Measurements from ENCODE around the gene HNRNPA3.

HNRNPA3 gene

DNA sequence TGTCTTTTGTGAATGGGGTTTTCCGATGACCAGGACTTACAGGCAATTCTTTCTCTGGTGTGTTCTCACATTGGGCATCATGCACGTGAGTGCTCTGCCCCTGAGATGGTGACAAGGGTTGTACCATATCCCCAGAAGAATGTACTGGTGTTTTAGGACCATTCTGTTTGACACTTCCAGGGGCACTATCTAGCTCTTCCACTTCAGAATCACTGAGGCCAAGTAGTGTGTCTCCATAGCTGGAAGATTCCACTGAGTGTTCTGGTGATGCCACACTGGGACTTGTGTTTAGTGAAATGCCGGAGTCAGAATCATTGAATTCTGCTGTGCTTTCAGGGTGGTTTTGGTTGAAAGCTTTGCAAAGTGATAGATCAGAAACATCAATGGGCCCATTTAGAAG is 18.7 kb downstream of the HNRNPA3 start:
- H4K20me1 ChIP-seq = peaks cover 82% of the 10 kb centered on the region
- H3K9me3 ChIP-seq = no peaks in the 10 kb centered on the region
- H3K27ac ChIP-seq = no peak overlapping the region
- no peaks in the 10 kb centered on the region for H3K27me3 ChIP-seq
- no peak for TF ChIP-seq Cebpa-rat (IDR thresholded peaks at IDR 0.05)
- H3K4me1 ChIP-seq = no peaks in the 10 kb centered on the region
- H3K36me3 ChIP-seq = peaks cover 73% of the 10 kb centered on the region
- no peak overlapping the region for H3K9ac ChIP-seq
- no peak overlapping the region for H3K4me3 ChIP-seq
- H3K4me2 ChIP-seq = no peak overlapping the region

DNA sequence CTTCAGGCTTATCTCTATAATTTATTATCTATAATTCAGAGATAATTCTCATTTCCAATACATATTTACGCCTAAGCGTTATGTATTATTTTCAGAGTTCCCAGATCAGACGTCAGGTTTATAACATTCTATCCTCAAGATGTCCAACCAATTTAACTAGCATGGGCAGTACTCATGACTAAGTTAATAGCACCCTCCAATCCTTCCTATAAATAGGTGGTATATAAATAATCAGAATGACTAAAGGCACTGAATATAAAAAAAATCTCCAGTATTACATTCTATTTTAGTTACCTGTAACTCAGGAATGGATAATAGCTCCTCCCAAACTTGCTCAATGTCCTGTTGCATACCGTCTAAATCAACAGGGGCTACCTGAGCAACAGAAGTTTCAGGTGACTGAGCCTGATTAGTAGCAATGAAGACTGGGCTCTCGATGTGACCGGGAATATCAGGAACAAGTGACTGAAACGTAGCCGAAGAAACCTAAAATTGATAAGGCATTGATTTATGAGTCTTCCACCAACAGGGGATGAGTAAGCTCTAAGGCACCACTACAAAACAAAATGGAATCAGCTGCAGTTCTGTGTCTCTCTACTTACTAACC is 19.6 kb downstream of the HNRNPA3 start:
- Histone ChIP-seq H3K4me2 (no peak overlapping the region), H3K9ac (no peak overlapping the region), H3K9me3 (no peaks in the 10 kb centered on the region), H3K4me1 (no peaks in the 10 kb centered on the region), H3K27ac (no peak overlapping the region), H3K4me3 (no peak overlapping the region), H3K36me3 (peaks cover 81% of the 10 kb centered on the region), H3K27me3 (no peaks in the 10 kb centered on the region), H4K20me1 (peaks cover 82% of the 10 kb centered on the region)
- TF ChIP-seq Cebpa-rat (IDR thresholded peaks at IDR 0.05) = no peak

DNA sequence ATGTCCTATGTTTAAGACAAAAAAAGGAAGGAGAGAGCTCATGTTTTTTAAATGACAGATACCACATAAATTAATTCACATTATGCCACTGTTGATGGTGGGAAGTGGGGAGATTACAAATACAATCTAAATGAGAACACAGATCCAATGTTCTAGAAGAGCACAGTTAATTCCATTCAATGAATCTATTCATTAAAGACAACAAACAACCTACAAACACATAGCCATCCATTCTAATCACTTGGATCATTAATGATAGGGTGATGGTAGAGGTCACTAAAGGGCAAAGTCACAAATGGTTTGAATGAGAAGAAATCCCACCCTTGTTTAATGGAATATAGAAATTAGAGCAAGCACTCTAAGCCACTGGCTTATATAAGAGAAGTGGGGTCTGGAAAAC is 21.7 kb downstream of the HNRNPA3 start:
- Histone ChIP-seq H3K4me2 (no peak overlapping the region), H3K4me1 (peaks cover 6% of the 10 kb centered on the region; the same call in 1 of the 2 replicates), H3K36me3 (peaks cover 80% of the 10 kb centered on the region), H3K4me3 (no peak overlapping the region), H3K27ac (no peak overlapping the region), H3K9me3 (no peaks in the 10 kb centered on the region), H4K20me1 (peaks cover 90% of the 10 kb centered on the region), H3K9ac (no peak overlapping the region), H3K27me3 (no peaks in the 10 kb centered on the region)
- TF ChIP-seq Cebpa-rat (IDR thresholded peaks at IDR 0.05) = no peak

DNA sequence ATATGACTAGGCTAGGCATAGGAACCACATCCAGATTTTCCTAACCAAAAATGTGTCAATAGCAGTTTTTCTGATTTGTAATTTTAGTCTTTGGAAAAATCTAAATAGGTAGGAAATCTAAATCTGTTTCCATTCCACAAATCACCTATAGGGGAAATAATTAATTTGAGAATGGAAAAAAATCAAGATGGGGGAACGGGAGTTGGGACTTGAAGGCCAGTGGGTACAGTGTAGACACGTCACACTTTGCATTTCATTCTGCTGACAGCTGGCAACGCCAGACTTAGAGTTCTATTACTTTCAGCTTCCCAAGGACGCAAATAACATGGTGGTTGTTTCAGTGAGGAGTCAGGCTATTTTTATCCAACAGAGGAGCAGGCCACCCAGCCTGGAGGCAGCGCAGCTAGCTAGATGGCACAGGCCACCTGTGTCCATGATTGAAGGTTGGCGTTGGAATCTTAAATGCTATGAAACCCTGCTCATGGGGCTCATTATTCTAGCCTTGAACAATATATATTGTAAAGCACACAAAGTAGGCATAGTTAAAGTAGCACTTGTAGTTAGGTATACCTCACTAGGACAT is 23.4 kb downstream of the HNRNPA3 start:
- peaks cover 22% of the 10 kb centered on the region for H3K4me1 ChIP-seq
- no peak for TF ChIP-seq Cebpa-rat (IDR thresholded peaks at IDR 0.05)
- H3K9ac ChIP-seq = no peak overlapping the region
- H3K4me3 ChIP-seq = no peak overlapping the region
- no peak overlapping the region for H3K4me2 ChIP-seq
- H3K36me3 ChIP-seq = peaks cover 69% of the 10 kb centered on the region
- H3K27me3 ChIP-seq = no peaks in the 10 kb centered on the region
- no peaks in the 10 kb centered on the region for H3K9me3 ChIP-seq
- H3K27ac ChIP-seq = no peak overlapping the region
- H4K20me1 ChIP-seq = peaks cover 97% of the 10 kb centered on the region

DNA sequence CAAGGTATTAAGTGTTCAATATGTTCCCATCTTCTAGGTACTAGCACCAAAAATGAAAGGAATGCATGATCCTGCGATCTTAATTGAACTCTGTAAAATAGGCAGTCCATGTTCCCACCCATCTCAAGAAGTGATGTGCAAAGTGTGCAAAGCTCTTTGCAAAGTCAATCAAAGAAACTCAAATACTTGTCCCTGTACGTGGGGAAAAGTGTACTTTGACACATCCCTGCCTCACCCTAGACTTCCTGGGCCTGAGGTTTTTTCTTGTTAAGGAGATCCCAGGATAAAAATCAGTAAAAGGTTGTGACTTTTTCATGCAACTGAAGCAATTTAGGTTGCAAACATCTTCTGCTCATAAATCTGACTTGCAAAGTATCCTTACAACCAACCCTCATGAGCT is 25.3 kb downstream of the HNRNPA3 start:
- Histone ChIP-seq H3K4me2 (no peak overlapping the region), H3K36me3 (peaks cover 49% of the 10 kb centered on the region), H3K4me1 (peaks cover 42% of the 10 kb centered on the region), H3K27me3 (no peaks in the 10 kb centered on the region), H3K27ac (no peak overlapping the region), H4K20me1 (peaks cover 100% of the 10 kb centered on the region), H3K4me3 (no peak overlapping the region), H3K9me3 (no peaks in the 10 kb centered on the region), H3K9ac (no peak overlapping the region)
- no peak for TF ChIP-seq Cebpa-rat (IDR thresholded peaks at IDR 0.05)

DNA sequence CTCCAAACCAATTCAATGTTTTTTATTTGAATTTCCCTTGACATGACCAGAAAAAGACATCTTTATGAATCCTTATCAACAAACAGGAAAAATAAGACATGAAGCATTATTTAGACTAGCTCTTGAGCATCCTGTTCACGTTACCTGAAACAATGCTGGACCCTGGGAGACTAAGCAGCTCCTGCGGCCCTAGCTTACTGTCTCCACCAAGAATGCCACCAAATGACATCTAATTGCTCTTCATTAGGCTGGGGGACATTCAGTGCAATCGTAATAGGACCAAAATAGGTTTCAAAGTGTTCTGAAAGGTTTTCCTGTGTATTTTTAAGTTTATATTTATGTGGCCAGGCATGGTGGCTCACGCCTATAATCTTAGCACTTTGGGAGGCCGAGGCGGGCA is 26.5 kb downstream of the HNRNPA3 start:
- Histone ChIP-seq H3K4me2 (no peak overlapping the region), H3K27me3 (no peaks in the 10 kb centered on the region), H3K9ac (no peak overlapping the region), H3K36me3 (peaks cover 38% of the 10 kb centered on the region), H4K20me1 (peaks cover 100% of the 10 kb centered on the region), H3K27ac (no peak overlapping the region), H3K9me3 (no peaks in the 10 kb centered on the region), H3K4me1 (peaks cover 49% of the 10 kb centered on the region), H3K4me3 (no peak overlapping the region)
- TF ChIP-seq Cebpa-rat (IDR thresholded peaks at IDR 0.05) = no peak

DNA sequence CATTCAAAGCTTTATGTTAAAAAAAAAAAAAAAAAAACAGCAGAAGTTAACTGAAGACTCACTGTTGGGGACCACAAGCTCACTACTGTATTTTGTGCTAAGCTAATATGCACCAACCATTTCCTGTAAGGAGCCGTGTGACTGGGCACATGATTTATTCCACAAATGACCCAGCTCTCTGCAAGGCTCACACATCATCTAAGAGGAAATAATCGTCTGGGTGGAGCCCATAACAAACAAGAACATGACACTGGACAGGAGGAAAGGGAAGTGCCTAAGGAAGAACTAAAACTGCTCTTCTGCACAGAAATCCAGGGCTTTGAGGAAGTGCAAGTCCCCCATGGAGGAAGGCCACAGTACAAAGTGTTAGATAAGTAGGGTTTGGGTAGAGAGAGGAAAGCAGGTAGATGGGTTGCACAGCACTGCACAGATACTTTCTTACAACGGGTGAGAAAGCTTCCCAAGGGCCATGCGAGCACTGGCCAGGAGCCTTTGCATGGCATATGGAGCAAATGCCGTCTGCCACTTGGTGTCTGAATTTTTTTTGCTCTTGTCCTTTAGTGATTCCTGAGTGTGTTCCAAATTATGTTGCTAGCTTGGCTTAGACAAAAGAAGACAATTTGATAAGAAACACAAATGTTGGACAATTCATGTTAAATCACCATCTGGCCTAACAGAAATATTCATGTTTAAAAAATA is 27.5 kb downstream of the HNRNPA3 start:
- Histone ChIP-seq H3K36me3 (peaks cover 34% of the 10 kb centered on the region), H3K27ac (0 out of 2 replicates have a peak overlapping the region, but pooled peaks have one; percentile 5), H3K9me3 (no peaks in the 10 kb centered on the region), H4K20me1 (peaks cover 100% of the 10 kb centered on the region), H3K27me3 (no peaks in the 10 kb centered on the region), H3K4me3 (no peak overlapping the region), H3K9ac (no peak overlapping the region), H3K4me1 (peaks cover 49% of the 10 kb centered on the region), H3K4me2 (peak overlapping the region; percentile 65)
- no peak for TF ChIP-seq Cebpa-rat (IDR thresholded peaks at IDR 0.05)

DNA sequence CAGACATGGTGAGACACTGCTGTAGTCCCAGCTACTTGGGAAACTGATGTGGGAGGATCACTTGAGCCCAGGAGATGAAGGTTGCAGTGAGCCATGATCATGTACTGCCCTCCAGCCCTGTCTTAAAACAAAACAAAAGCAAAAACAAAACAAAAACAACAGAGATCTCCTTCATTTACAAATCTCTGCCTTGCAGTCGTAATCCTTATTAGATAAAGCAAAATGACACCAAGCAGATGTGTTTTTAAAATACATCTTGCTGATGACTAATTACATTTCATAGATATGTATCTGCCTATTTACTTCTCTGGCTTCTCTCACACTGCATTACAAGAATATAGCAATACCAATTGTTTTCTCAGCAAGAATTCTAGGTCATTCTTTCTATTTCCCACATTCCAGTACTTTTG is 29.1 kb downstream of the HNRNPA3 start:
- peaks cover 49% of the 10 kb centered on the region for H3K4me1 ChIP-seq
- no peaks in the 10 kb centered on the region for H3K27me3 ChIP-seq
- H3K4me3 ChIP-seq = no peak overlapping the region
- H3K4me2 ChIP-seq = peak overlapping the region; percentile 65
- H4K20me1 ChIP-seq = peaks cover 100% of the 10 kb centered on the region
- H3K27ac ChIP-seq = no peak overlapping the region
- peaks cover 26% of the 10 kb centered on the region for H3K36me3 ChIP-seq
- H3K9me3 ChIP-seq = no peaks in the 10 kb centered on the region
- H3K9ac ChIP-seq = no peak overlapping the region
- TF ChIP-seq Cebpa-rat (IDR thresholded peaks at IDR 0.05) = no peak

DNA sequence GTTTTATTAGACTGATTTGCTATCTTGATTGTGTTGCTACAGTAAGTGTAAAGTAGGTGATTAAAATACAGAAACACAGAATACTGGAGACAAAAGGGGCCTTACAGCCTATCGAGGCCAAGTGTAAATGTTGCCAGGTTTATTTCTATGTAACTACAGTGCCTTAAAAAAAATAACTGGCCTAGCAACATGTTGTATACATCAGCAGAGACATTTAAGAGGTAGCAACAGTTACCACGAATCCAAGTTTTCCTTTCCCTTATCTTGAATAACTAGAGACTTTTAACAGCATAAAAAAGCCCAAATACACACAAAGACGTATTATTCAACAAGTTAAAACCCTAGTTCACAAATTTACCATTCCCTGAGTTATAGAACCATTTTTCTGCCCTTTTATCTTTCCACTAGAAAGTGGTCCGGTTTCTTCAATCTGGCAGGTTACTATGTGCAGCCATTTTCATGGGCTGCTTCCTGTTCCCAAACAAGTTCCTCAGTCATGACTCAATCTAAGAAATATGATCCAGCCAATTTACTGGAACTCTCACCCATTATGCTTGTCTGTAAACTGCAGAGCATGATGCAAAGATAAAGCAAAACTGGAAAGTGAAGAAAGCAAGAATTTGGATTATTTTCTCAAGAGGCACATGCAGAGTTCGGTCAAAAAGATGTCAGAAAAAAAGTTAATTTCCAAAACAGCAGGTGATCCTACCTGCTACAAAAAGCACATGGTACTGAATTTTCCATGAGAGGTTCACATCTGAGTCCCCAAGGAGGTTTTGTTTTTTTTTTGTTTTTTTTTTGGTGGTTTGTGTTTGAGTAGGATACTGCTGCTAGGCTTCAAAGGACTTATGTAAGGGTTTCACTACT is 29.8 kb downstream of the HNRNPA3 start:
- Histone ChIP-seq H3K36me3 (peaks cover 28% of the 10 kb centered on the region), H3K4me2 (peak overlapping the region; percentile 65), H3K9me3 (no peaks in the 10 kb centered on the region), H3K4me3 (no peak overlapping the region), H3K4me1 (peaks cover 49% of the 10 kb centered on the region), H3K9ac (no peak overlapping the region), H3K27me3 (no peaks in the 10 kb centered on the region), H3K27ac (no peak overlapping the region), H4K20me1 (peaks cover 100% of the 10 kb centered on the region)
- no peak for TF ChIP-seq Cebpa-rat (IDR thresholded peaks at IDR 0.05)

Data from BLaER1 (cell line).